Large intestine (tissue), 3 donors: ENCODE measurements around the gene SEMA6D. TPM values are rescaled to one million over a fixed set of nuclear protein-coding genes. Genes with fewer than 3 reads are reported as not detected.
A peak's percentile ranks its signal among the peaks of the same experiment; 100 is the strongest.

Experiments used
- DNase-seq, 2 donors: peaks; one replicate each; pipeline versions ENCODE4 v3.0.0 to v3.0.0-alpha.2; 2013
- H3K27ac ChIP-seq: one replicate; pipeline ENCODE4 v1.5.1; 2013; ENCODE audit warnings: low read length
- H3K27me3 ChIP-seq: 2 replicates; pipeline ENCODE4 v1.6.1; 2013; ENCODE audit warnings: low read length; ENCODE audit not compliant: control insufficient read depth, insufficient read depth
- H3K36me3 ChIP-seq: 2 replicates; pipeline ENCODE4 v1.6.1; 2013; ENCODE audit warnings: low read length; ENCODE audit not compliant: control insufficient read depth, insufficient read depth
- H3K4me1 ChIP-seq: one replicate; pipeline ENCODE4 v1.6.1; 2013; ENCODE audit warnings: low read length; ENCODE audit not compliant: control insufficient read depth, insufficient read depth
- H3K4me3 ChIP-seq: one replicate; pipeline ENCODE4 v1.5.1; 2013; ENCODE audit warnings: low read length
- H3K9me3 ChIP-seq: one replicate; pipeline ENCODE4 v1.6.1; 2013; ENCODE audit warnings: mild to moderate bottlenecking, low read depth, low read length, moderate library complexity; ENCODE audit not compliant: control insufficient read depth
- WGBS: methylation state at CpG from one replicate; pipeline ENCODE4 v1.1.5; 2013; ENCODE audit warnings: low lambda C conversion rate; ENCODE audit not compliant: insufficient coverage; 5-methylcytosine and 5-hydroxymethylcytosine counted together
- polyA plus RNA-seq: library from polyadenylated mRNA; unstranded; fragments of 120-200 nt; gene quantifications from one replicate; pipeline ENCODE4 v1.2.1, GENCODE V29; 2013

Gene SEMA6D
- polyA plus RNA-seq, 1 donor, result 63.7 TPM

DNA sequence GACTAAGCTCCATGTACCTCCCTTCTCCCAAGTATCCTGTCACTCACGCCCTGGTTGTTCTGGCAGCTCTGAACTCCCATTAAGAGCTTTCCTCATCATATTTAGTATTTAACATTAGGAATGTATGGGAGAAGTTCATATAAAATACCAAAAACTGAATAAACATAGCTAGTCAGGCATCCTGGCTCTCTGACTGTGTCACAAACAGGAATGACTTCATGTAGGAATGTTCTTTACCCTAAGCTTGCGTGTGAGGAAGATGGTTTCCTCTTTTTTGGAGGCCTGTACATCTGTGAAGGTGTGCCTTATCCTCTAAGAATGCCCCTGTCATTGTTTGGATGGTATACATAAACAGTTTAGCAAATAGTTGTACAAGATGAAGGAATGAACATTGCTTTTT, 38.6 kb downstream of the SEMA6D start:
- no peak for DNase-seq
- H3K4me3 ChIP-seq, result no peak overlapping the region
- WGBS, result no CpG with 5 or more reads among the region's 2 CpGs
- H3K27me3 ChIP-seq, result no peaks in the 10 kb centered on the region
- peaks cover 5% of the 10 kb centered on the region for H3K4me1 ChIP-seq
- peaks cover 9% of the 10 kb centered on the region for H3K9me3 ChIP-seq
- H3K36me3 ChIP-seq, result peaks cover 15% of the 10 kb centered on the region
- no peak overlapping the region for H3K27ac ChIP-seq

DNA sequence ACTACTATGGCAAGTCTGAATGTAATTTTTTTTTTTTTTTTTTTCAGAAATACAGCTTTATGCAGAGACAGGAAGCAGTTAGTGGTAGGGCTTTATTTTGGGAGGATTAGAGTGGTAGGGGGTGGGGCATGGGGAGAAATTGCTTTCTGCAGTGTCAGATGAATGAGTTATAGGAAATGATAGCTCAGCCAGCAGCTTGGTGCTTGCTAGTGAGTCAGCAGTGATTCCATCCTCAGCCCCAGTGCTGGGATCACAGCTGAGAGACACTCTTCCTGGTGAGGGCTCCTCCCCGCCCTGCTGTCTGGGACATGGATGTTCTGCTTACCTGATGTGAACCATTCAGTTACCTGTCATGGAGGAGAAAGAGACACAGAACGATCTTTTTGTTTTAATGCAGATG, 39.6 kb downstream of the SEMA6D start:
- Histone ChIP-seq H3K36me3 (peaks cover 25% of the 10 kb centered on the region), H3K27me3 (no peaks in the 10 kb centered on the region), H3K27ac (no peak overlapping the region), H3K4me3 (no peak overlapping the region), H3K9me3 (peaks cover 9% of the 10 kb centered on the region), H3K4me1 (no peaks in the 10 kb centered on the region)
- DNase-seq, result peak in 1 of 2 donors; percentile 26
- no CpG with 5 or more reads among the region's 2 CpGs for whole genome bisulfite sequencing

GRCh38 chr15:47757331-47757730, 40.0 kb downstream of the SEMA6D start:
- H3K27ac ChIP-seq, result no peak overlapping the region
- 100% methylated on average over 2 of the region's 3 CpGs for WGBS
- no peaks in the 10 kb centered on the region for H3K4me1 ChIP-seq
- H3K36me3 ChIP-seq, result peaks cover 29% of the 10 kb centered on the region
- no peaks in the 10 kb centered on the region for H3K27me3 ChIP-seq
- no peak for DNase-seq
- peaks cover 9% of the 10 kb centered on the region for H3K9me3 ChIP-seq
- H3K4me3 ChIP-seq, result no peak overlapping the region

GRCh38 chr15:47762621-47763020, 45.3 kb downstream of the SEMA6D start:
- no peaks in the 10 kb centered on the region for H3K27me3 ChIP-seq
- no peak for DNase-seq
- H3K27ac ChIP-seq, result no peak overlapping the region
- no peaks in the 10 kb centered on the region for H3K4me1 ChIP-seq
- no peaks in the 10 kb centered on the region for H3K9me3 ChIP-seq
- 100% methylated on average over 1 of the region's 3 CpGs for WGBS
- peaks cover 72% of the 10 kb centered on the region for H3K36me3 ChIP-seq
- H3K4me3 ChIP-seq, result no peak overlapping the region

DNA sequence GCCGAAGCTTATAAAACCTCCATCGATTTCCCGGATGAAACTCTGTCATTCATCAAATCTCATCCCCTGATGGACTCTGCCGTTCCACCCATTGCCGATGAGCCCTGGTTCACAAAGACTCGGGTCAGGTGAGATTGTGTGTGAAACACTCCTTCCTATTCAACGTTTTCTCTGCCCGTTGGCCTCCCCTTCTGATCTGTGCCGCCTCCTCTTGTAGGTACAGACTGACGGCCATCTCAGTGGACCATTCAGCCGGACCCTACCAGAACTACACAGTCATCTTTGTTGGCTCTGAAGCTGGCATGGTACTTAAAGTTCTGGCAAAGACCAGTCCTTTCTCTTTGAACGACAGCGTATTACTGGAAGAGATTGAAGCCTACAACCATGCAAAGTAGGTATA, 47.4 kb downstream of the SEMA6D start:
- no peak overlapping the region for H3K27ac ChIP-seq
- no peaks in the 10 kb centered on the region for H3K9me3 ChIP-seq
- no peaks in the 10 kb centered on the region for H3K4me1 ChIP-seq
- DNase-seq, result no peak
- no peak overlapping the region for H3K4me3 ChIP-seq
- H3K36me3 ChIP-seq, result peaks cover 85% of the 10 kb centered on the region
- no peaks in the 10 kb centered on the region for H3K27me3 ChIP-seq
- 88% methylated on average over 5 of the region's 13 CpGs for WGBS

- no peak for DNase-seq
- H3K27ac ChIP-seq, result no peak overlapping the region
- H3K9me3 ChIP-seq, result no peaks in the 10 kb centered on the region
- WGBS, result 92% methylated on average over 2 of the region's 5 CpGs
- H3K27me3 ChIP-seq, result no peaks in the 10 kb centered on the region
- no peak overlapping the region for H3K4me3 ChIP-seq
- peaks cover 85% of the 10 kb centered on the region for H3K36me3 ChIP-seq
- no peaks in the 10 kb centered on the region for H3K4me1 ChIP-seq
These were observed 49.1 kb downstream of the SEMA6D start for GRCh38 chr15:47766406-47766805.

- Histone ChIP-seq H3K36me3 (peaks cover 83% of the 10 kb centered on the region), H3K9me3 (no peaks in the 10 kb centered on the region), H3K27ac (no peak overlapping the region), H3K4me1 (no peaks in the 10 kb centered on the region), H3K27me3 (no peaks in the 10 kb centered on the region), H3K4me3 (no peak overlapping the region)
- no peak for DNase-seq
- 95% methylated on average over 5 of the region's 5 CpGs for WGBS
These were observed 49.7 kb downstream of the SEMA6D start for GRCh38 chr15:47767035-47767434.

DNA sequence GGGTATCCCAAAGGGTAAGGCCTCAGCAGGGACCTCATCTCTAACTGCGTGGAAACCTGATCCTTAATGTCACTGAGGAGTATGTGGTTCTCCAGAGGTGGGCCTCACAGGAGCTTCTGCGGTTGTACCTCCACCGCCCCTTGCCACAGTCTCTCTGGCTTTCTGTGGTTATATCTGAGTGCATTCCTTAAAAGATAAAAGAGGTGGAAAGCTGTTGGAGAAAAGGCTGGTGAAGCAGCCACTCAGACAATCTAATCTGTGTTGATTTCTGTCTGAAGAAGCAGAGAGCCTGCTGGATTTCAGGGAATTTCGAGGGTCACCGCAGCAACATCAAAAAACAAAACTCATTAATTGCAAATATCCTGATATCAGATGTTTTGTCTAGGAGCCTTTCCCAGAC, 51.4 kb downstream of the SEMA6D start:
- WGBS, result no CpG with 5 or more reads among the region's 5 CpGs
- no peak overlapping the region for H3K4me3 ChIP-seq
- no peaks in the 10 kb centered on the region for H3K9me3 ChIP-seq
- H3K27me3 ChIP-seq, result no peaks in the 10 kb centered on the region
- H3K4me1 ChIP-seq, result no peaks in the 10 kb centered on the region
- H3K36me3 ChIP-seq, result peaks cover 68% of the 10 kb centered on the region
- no peak overlapping the region for H3K27ac ChIP-seq
- DNase-seq, result no peak

DNA sequence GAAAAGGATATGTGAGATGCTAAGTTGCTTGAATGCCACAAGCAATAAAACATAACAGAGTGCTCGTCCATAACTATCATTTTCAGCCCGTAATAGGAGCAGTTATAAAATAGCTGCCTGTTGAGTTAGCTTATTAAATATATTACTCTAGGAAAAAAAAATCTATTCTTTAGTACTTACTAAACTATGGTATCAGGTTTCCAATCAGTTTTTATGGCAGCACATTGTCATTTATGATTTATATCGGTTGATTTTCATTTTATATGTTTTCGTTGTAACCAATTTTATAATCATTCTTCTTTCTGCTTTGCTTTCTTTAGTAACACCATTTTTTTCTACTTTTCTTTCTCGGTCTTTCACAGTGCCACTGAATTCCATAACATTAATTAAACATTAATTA, 51.9 kb downstream of the SEMA6D start:
- Histone ChIP-seq H3K27me3 (no peaks in the 10 kb centered on the region), H3K36me3 (peaks cover 63% of the 10 kb centered on the region), H3K9me3 (no peaks in the 10 kb centered on the region), H3K4me3 (no peak overlapping the region), H3K4me1 (no peaks in the 10 kb centered on the region), H3K27ac (no peak overlapping the region)
- DNase-seq, result no peak
- 88% methylated on average over 4 of the region's 5 CpGs for WGBS

DNA sequence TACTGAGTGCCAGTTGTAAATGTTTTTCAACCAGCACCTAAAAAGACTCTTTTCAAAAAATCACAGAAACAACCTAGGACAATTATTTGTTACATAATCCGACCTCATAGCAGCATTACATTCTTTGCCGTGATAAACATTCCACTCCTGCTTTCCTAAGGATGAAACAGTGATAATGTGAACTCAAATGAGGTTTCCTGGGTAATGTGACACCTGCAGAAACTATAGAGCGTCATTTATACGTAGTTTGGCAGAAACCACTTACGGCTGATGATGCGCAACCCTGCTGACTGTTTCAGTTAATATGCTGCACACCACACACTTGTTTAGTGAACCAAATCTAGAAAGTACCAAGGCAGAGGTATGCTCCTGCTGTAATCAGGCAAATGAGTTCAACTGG, 55.8 kb downstream of the SEMA6D start:
- Histone ChIP-seq H3K36me3 (peaks cover 26% of the 10 kb centered on the region), H3K27me3 (no peaks in the 10 kb centered on the region), H3K27ac (no peak overlapping the region), H3K9me3 (no peaks in the 10 kb centered on the region), H3K4me3 (no peak overlapping the region), H3K4me1 (no peaks in the 10 kb centered on the region)
- WGBS, result 80% methylated on average over 1 of the region's 6 CpGs
- DNase-seq, result no peak

GRCh38 chr15:47778263-47778770, 61.0 kb downstream of the SEMA6D start:
- Histone ChIP-seq H3K9me3 (no peaks in the 10 kb centered on the region), H3K27me3 (no peaks in the 10 kb centered on the region), H3K4me3 (no peak overlapping the region), H3K4me1 (no peaks in the 10 kb centered on the region), H3K27ac (no peak overlapping the region), H3K36me3 (no peaks in the 10 kb centered on the region)
- 0% methylated on average over 1 of the region's 1 CpG for WGBS
- DNase-seq, result no peak
